SK-N-SH (cell line): ENCODE measurements around the gene RAB18. TPM values are rescaled to one million over a fixed set of nuclear protein-coding genes. Genes with fewer than 3 reads are reported as not detected.

ENCODE experiments used
- CTCF ChIA-PET: fragments of 300-600, 350-600 bp; formaldehyde crosslinking; extraction: SDS; loops from one replicate; lab custom pipeline; 2021; lab: Yijun Ruan, JAX
- POLR2A ChIA-PET: fragments of 350-600 bp; sonication (Branson Sonifier 250); formaldehyde crosslinking; extraction: SDS; loops from one replicate; lab custom pipeline; 2020; ENCODE audit warnings: antibody characterized with exemption, inconsistent platforms; lab: Yijun Ruan, JAX
- DNase-seq: peaks from one replicate; pipeline ENCODE4 v3.0.0; 2012
- H2AFZ ChIP-seq: fragments of 200-600 bp; sonication (generic); 2 replicates; pipeline ENCODE4 v1.8.1; 2016; ENCODE audit warnings: antibody characterized with exemption, mild to moderate bottlenecking, low read depth
- H3F3A ChIP-seq: fragments of 200-600 bp; sonication (generic); replicated peaks from 2 replicates; pipeline ENCODE3; 2016; ENCODE audit warnings: antibody characterized with exemption, mild to moderate bottlenecking; ENCODE audit not compliant: insufficient read depth
- H3K27ac ChIP-seq, 2 experiments: fragments of 200-500 bp in 1 of 2; fragments of 200-600 bp in 1 of 2; sonication (Bioruptor generic) in 1 of 2; sonication (generic), shearing (Covaris generic) in 1 of 2; 2 replicates each; pipeline versions ENCODE4 v1.5.1 to v1.6.1; 2014 to 2016; ENCODE audit warnings: low read depth in 2 of 2, inconsistent platforms in 1 of 2, low read length in 1 of 2, mild to moderate bottlenecking in 1 of 2, mixed read lengths in 1 of 2
- H3K27me3 ChIP-seq: fragments of 200-600 bp; sonication (generic), shearing (Covaris generic); 2 replicates; pipeline ENCODE4 v1.6.1; 2016; ENCODE audit warnings: mixed run types; ENCODE audit not compliant: insufficient read depth
- H3K36me3 ChIP-seq, 2 experiments: fragments of 200-500 bp in 1 of 2; fragments of 200-600 bp in 1 of 2; sonication (Bioruptor generic) in 1 of 2; sonication (generic) in 1 of 2; replicated peaks in 1 of 2; 2 replicates each; pipeline versions ENCODE3 to v1.5.1; 2014 to 2016; ENCODE audit warnings: low read length in 1 of 2, mild to moderate bottlenecking in 1 of 2; ENCODE audit not compliant: insufficient read depth in 2 of 2, control insufficient read depth in 1 of 2
- H3K4me1 ChIP-seq, 2 experiments: fragments of 200-500 bp in 1 of 2; fragments of 200-600 bp in 1 of 2; sonication (Bioruptor generic) in 1 of 2; sonication (generic), shearing (Covaris generic) in 1 of 2; 2 replicates each; pipeline versions ENCODE4 v1.5.1 to v1.6.1; 2014 to 2016; ENCODE audit warnings: low read depth in 1 of 2, low read length in 1 of 2, mixed run types in 1 of 2; ENCODE audit not compliant: insufficient read depth in 2 of 2, control insufficient read depth in 1 of 2
- H3K4me2 ChIP-seq: fragments of 200-600 bp; sonication (generic), shearing (Covaris generic); 2 replicates; pipeline ENCODE4 v1.6.1; 2017; ENCODE audit warnings: mixed run types
- H3K4me3 ChIP-seq, 2 experiments: fragments of 200-500 bp in 1 of 2; fragments of 200-600 bp in 1 of 2; sonication (Bioruptor generic) in 1 of 2; sonication (generic), shearing (Covaris generic) in 1 of 2; 2 replicates each; pipeline versions ENCODE4 v1.5.1 to v1.8.1; 2014 to 2016; ENCODE audit warnings: low read depth in 2 of 2, inconsistent platforms in 1 of 2, low read length in 1 of 2, mild to moderate bottlenecking in 1 of 2, mixed read lengths in 1 of 2, moderate library complexity in 1 of 2
- H3K79me2 ChIP-seq: fragments of 200-600 bp; sonication (generic); 2 replicates; pipeline ENCODE4 v1.8.1; 2017; ENCODE audit warnings: mild to moderate bottlenecking; ENCODE audit not compliant: insufficient read depth
- H3K9ac ChIP-seq: fragments of 200-600 bp; sonication (generic); 2 replicates; pipeline ENCODE4 v1.6.1; 2017; ENCODE audit warnings: mixed run types
- H3K9me2 ChIP-seq: fragments of 200-600 bp; sonication (generic); 2 replicates; pipeline ENCODE4 v1.6.1; 2017; ENCODE audit warnings: mixed run types
- H3K9me3 ChIP-seq: fragments of 200-600 bp; sonication (generic); 2 replicates; pipeline ENCODE4 v1.6.1; 2017; ENCODE audit warnings: mixed run types, mild to moderate bottlenecking, moderate library complexity
- H4K20me1 ChIP-seq: fragments of 200-600 bp; sonication (generic); 2 replicates; pipeline ENCODE4 v1.6.1; 2017; ENCODE audit warnings: mild to moderate bottlenecking, mixed run types; ENCODE audit not compliant: insufficient read depth
- CTCF ChIP-seq: fragments of 200-600 bp; sonication (generic); IDR thresholded peaks from 2 replicates; pipeline ENCODE4 v1.6.1; 2017; ENCODE audit warnings: antibody characterized with exemption, mild to moderate bottlenecking, moderate library complexity
- ELF1 ChIP-seq: IDR thresholded peaks from 2 replicates; pipeline ENCODE4 v1.4.0; 2012
- FOXJ3 ChIP-seq: sonication (generic); formaldehyde crosslinking; IDR thresholded peaks from 2 replicates; pipeline ENCODE4 v1.5.1; 2020; ENCODE audit warnings: mild to moderate bottlenecking, missing genetic modification reagents
- GATA2 ChIP-seq: sonication (generic); formaldehyde crosslinking; IDR thresholded peaks from 2 replicates; pipeline ENCODE4 v1.5.0; 2020; ENCODE audit warnings: mild to moderate bottlenecking, missing genetic modification reagents
- MEF2A ChIP-seq: IDR thresholded peaks from 2 replicates; pipeline ENCODE4 v1.4.0; 2012; ENCODE audit warnings: low read depth, borderline replicate concordance
- MXI1 ChIP-seq: IDR thresholded peaks from 2 replicates; pipeline ENCODE4 v1.6.1; 2012; ENCODE audit warnings: mild to moderate bottlenecking, low read depth, low read length, improper control_type of control experiment
- NRF1 ChIP-seq: IDR thresholded peaks from 2 replicates; pipeline ENCODE4 v1.6.1; 2012; ENCODE audit warnings: low read depth, mild to moderate bottlenecking, low read length
- POLR2AphosphoS5 ChIP-seq: IDR thresholded peaks from 2 replicates; pipeline ENCODE4 v1.6.1; 2012; ENCODE audit warnings: low read depth, low read length
- RCOR1 ChIP-seq: fragments of 150-350 bp; IDR thresholded peaks from 2 replicates; pipeline ENCODE4 v1.6.1; 2017; ENCODE audit warnings: antibody characterized with exemption, low read length
- RFX5 ChIP-seq: IDR thresholded peaks from 2 replicates; pipeline ENCODE4 v1.6.1; 2012; ENCODE audit warnings: mild to moderate bottlenecking, improper control_type of control experiment, low read length
- SMC3 ChIP-seq: IDR thresholded peaks from 2 replicates; pipeline ENCODE4 v1.6.1; 2012; ENCODE audit warnings: low read depth, low read length, improper control_type of control experiment
- TAF1 ChIP-seq: IDR thresholded peaks from 2 replicates; pipeline ENCODE4 v1.6.1; 2012; ENCODE audit warnings: low read depth, mild to moderate bottlenecking, low read length, moderate library complexity, borderline replicate concordance
- TEAD4 ChIP-seq: IDR thresholded peaks from 2 replicates; pipeline ENCODE4 v1.4.0; 2012; ENCODE audit warnings: mild to moderate bottlenecking, borderline replicate concordance; ENCODE audit not compliant: insufficient read depth
- USF1 ChIP-seq: IDR thresholded peaks from 2 replicates; pipeline ENCODE4 v1.4.0; 2012; ENCODE audit warnings: low read depth, borderline replicate concordance
- USF2 ChIP-seq: fragments of 150-350 bp; IDR thresholded peaks from 2 replicates; pipeline ENCODE4 v1.6.1; 2017; ENCODE audit warnings: antibody characterized with exemption, low read length, low read depth, borderline replicate concordance
- YY1 ChIP-seq: IDR thresholded peaks from 2 replicates; pipeline ENCODE4 v1.4.0; 2012; ENCODE audit warnings: low read depth, mild to moderate bottlenecking
- WGBS: methylation state at CpG from one replicate; pipeline ENCODE4 v1.1.6; 2017; ENCODE audit warnings: low lambda C conversion rate; 5-methylcytosine and 5-hydroxymethylcytosine counted together
- polyA plus RNA-seq, 3 experiments: library from polyadenylated mRNA; depleted of rRNA; stranded (reverse); fragments of >200 nt; gene quantifications; 2 replicates each; pipeline ENCODE4 v1.2.3, GENCODE V29; 2012

Gene RAB18
- polyA plus RNA-seq, 1 of the 3 experiments (the other 2 are of a cell fraction) = 10.2 TPM

GRCh38 chr10:27527666-27528295 is 23.7 kb downstream of the RAB18 start:
- Histone ChIP-seq H2AFZ (no peak overlapping the region), H3K36me3 (peaks cover 7 to 18% of the 10 kb centered on the region in 2 experiments), H3K27me3 (no peaks in the 10 kb centered on the region), H3F3A (no peaks in the 10 kb centered on the region), H3K9me3 (no peaks in the 10 kb centered on the region), H3K4me2 (no peak overlapping the region), H3K9ac (no peak overlapping the region), H3K4me1 (peaks cover 10 to 27% of the 10 kb centered on the region in 2 experiments; a peak in 3 of 4 replicates), H3K27ac (no peak overlapping the region), H3K79me2 (peaks cover 86% of the 10 kb centered on the region), H4K20me1 (peaks cover 40% of the 10 kb centered on the region), H3K9me2 (no peaks in the 10 kb centered on the region), H3K4me3 (no peak overlapping the region)
- CTCF ChIA-PET = no interaction called here
- DNase-seq = no peak
- TF ChIP-seq TAF1 (no peak), NRF1 (no peak), SMC3 (no peak), CTCF (no peak), USF2 (no peak), RCOR1 (no peak), MXI1 (no peak), RFX5 (no peak), TEAD4 (no peak), ELF1 (no peak), GATA2 (CRISPR knock-in tag) (no peak), USF1 (no peak)
- POLR2A ChIA-PET = no interaction called here
- 90% methylated on average over 6 of the region's 6 CpGs for WGBS

DNA sequence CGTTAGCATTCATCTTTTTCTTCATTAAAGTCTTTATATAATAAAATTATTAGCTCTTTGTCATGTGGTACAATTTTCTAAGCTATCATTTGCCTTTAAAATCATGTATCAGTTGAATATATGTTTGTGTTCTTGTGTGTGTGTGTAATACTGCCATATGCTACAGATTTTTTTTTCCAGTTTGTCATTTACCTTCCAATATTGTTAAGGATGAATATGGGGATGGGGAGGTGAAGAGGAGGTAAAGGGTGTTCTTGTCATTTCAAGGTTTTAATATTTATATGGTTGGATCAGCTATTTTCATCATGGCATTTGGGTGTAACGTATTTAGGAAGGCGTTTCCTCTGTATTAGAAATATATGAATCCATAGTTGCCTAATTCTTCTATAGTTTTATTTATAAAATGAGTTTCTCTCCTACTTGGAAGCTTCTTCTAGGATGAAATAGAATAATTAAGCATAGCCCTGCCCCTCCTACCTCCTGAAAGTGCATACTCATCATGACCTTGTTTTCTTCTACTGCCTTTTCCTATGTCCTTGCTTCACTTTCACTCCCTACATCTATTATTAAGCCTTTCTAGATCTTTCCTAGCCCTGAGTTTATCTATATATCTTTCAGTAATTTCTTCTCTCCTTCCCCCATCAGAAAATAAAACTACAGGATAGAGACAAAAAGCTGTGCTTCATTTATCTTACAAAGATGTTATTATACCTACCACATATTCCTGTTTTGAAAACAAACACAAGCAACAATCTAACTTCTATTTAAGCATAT is 25.1 kb downstream of the RAB18 start:
- H3K79me2 ChIP-seq = peaks cover 76% of the 10 kb centered on the region
- peaks cover 45% of the 10 kb centered on the region for H4K20me1 ChIP-seq
- POLR2A ChIA-PET = no interaction called here
- peaks cover 10 to 26% of the 10 kb centered on the region in 2 experiments; a peak in 3 of 4 replicates for H3K4me1 ChIP-seq
- H3K9me3 ChIP-seq = no peaks in the 10 kb centered on the region
- H3K27me3 ChIP-seq = no peaks in the 10 kb centered on the region
- no peak overlapping the region for H2AFZ ChIP-seq
- H3K9me2 ChIP-seq = no peaks in the 10 kb centered on the region
- 94% methylated on average over 3 of the region's 3 CpGs for WGBS
- no peaks in the 10 kb centered on the region for H3F3A ChIP-seq
- TF ChIP-seq FOXJ3 (CRISPR knock-in tag) (no peak), CTCF (no peak), POLR2AphosphoS5 (no peak), YY1 (no peak), TEAD4 (no peak), MEF2A (no peak)
- DNase-seq = no peak
- no peak overlapping the region for H3K27ac ChIP-seq
- no peak overlapping the region for H3K4me3 ChIP-seq
- peaks cover 19 to 29% of the 10 kb centered on the region in 2 experiments for H3K36me3 ChIP-seq
- H3K9ac ChIP-seq = no peak overlapping the region
- no peak overlapping the region for H3K4me2 ChIP-seq
- CTCF ChIA-PET = interaction anchor here (1.0 to 1.4 kb wide), 3 partner anchors 25 to 992 kb away, joined by 3 to 6 read pairs (median 3); partner anchors contain the start of gene RAB18
